HEK293 (cell line): ENCODE measurements around the gene GRAMD1B.

Source experiments
- CTCF ChIA-PET: fragments of 350-600 bp; formaldehyde crosslinking; extraction: SDS; loops from one replicate; lab custom pipeline; 2021; ENCODE audit warnings: antibody characterized with exemption; lab: Yijun Ruan, JAX
- POLR2A ChIA-PET: fragments of 300-600 bp; formaldehyde crosslinking; extraction: SDS; loops from one replicate; lab custom pipeline; 2020; ENCODE audit warnings: antibody characterized with exemption, inconsistent platforms; lab: Yijun Ruan, JAX
- H3K27ac ChIP-seq: fragments of 200-500 bp; sonication (Bioruptor generic); 2 replicates; pipeline ENCODE4 v1.5.1; 2014; ENCODE audit warnings: low read depth, low read length, control low read depth, inconsistent platforms; ENCODE audit errors: extremely low read depth
- H3K36me3 ChIP-seq, 2 experiments: fragments of 200-500 bp in 1 of 2; sonication (Bioruptor generic) in 1 of 2; 1 replicate in 1 of 2; 2 replicates in 1 of 2; pipeline ENCODE4 v1.5.1; 2014 to 2017; ENCODE audit warnings: inconsistent platforms in 2 of 2, low read length in 2 of 2; ENCODE audit not compliant: control insufficient read depth in 2 of 2, insufficient read depth in 1 of 2
- H3K4me1 ChIP-seq: fragments of 200-500 bp; sonication (Bioruptor generic); 2 replicates; pipeline ENCODE4 v1.5.1; 2014; ENCODE audit warnings: mild to moderate bottlenecking, low read length, inconsistent platforms; ENCODE audit not compliant: control insufficient read depth, insufficient read depth
- H3K4me3 ChIP-seq: 2 replicates; pipeline ENCODE4 v1.5.1; 2011; ENCODE audit warnings: low read depth, mild to moderate bottlenecking, control low read depth, low read length, moderate library complexity
- H3K9me3 ChIP-seq: fragments of 200-500 bp; sonication (Bioruptor generic); 2 replicates; pipeline ENCODE4 v1.5.1; 2014; ENCODE audit warnings: low read depth, low read length, inconsistent platforms; ENCODE audit not compliant: control insufficient read depth, insufficient read depth
- BCL11A ChIP-seq: fragments of 450-650 bp; formaldehyde crosslinking; IDR thresholded peaks from 2 replicates; pipeline ENCODE4 v1.5.1; 2016; ENCODE audit warnings: low read depth, missing biosample characterization, missing genetic modification characterization
- PRDM1 ChIP-seq: fragments of 450-650 bp; formaldehyde crosslinking; IDR thresholded peaks from 2 replicates; pipeline ENCODE4; 2016; ENCODE audit warnings: missing biosample characterization, missing genetic modification characterization
- ZBTB48 ChIP-seq: fragments of 450-650 bp; formaldehyde crosslinking; IDR thresholded peaks from 2 replicates; pipeline ENCODE4 v1.5.1; 2016; ENCODE audit warnings: missing biosample characterization, missing genetic modification characterization
- ZBTB6 ChIP-seq: fragments of 450-650 bp; formaldehyde crosslinking; IDR thresholded peaks from 2 replicates; pipeline ENCODE4 v1.5.1; 2017; ENCODE audit warnings: missing biosample characterization, missing genetic modification characterization
- ZBTB8A ChIP-seq: fragments of 450-650 bp; formaldehyde crosslinking; IDR thresholded peaks from 2 replicates; pipeline ENCODE4 v1.5.1; 2016; ENCODE audit warnings: missing biosample characterization, missing genetic modification characterization
- ZFP69B ChIP-seq: fragments of 450-650 bp; formaldehyde crosslinking; IDR thresholded peaks from 2 replicates; pipeline ENCODE4 v1.5.1; 2016; ENCODE audit warnings: missing biosample characterization, missing genetic modification characterization
- ZNF112 ChIP-seq: fragments of 450-650 bp; formaldehyde crosslinking; IDR thresholded peaks from 2 replicates; pipeline ENCODE4 v1.5.0; 2017; ENCODE audit warnings: missing biosample characterization, missing genetic modification characterization
- ZNF148 ChIP-seq: fragments of 450-650 bp; formaldehyde crosslinking; IDR thresholded peaks from 2 replicates; pipeline ENCODE4 v1.5.0; 2017; ENCODE audit warnings: missing biosample characterization, missing genetic modification characterization, borderline replicate concordance
- ZNF155 ChIP-seq: fragments of 450-650 bp; formaldehyde crosslinking; IDR thresholded peaks from 2 replicates; pipeline ENCODE4 v1.5.1; 2016; ENCODE audit warnings: missing biosample characterization, missing genetic modification characterization
- ZNF18 ChIP-seq: fragments of 450-650 bp; formaldehyde crosslinking; IDR thresholded peaks from 2 replicates; pipeline ENCODE4 v1.5.1; 2016; ENCODE audit warnings: missing biosample characterization, missing genetic modification characterization
- ZNF23 ChIP-seq: fragments of 450-650 bp; formaldehyde crosslinking; IDR thresholded peaks from 2 replicates; pipeline ENCODE4 v1.5.1; 2016; ENCODE audit warnings: missing biosample characterization, missing genetic modification characterization, borderline replicate concordance
- ZNF341 ChIP-seq: fragments of 450-650 bp; formaldehyde crosslinking; IDR thresholded peaks from 2 replicates; pipeline ENCODE4; 2016; ENCODE audit warnings: low read depth, missing biosample characterization, missing genetic modification characterization
- ZNF394 ChIP-seq: fragments of 450-650 bp; formaldehyde crosslinking; IDR thresholded peaks from 2 replicates; pipeline ENCODE4 v1.5.1; 2016; ENCODE audit warnings: missing biosample characterization, missing genetic modification characterization, mild to moderate bottlenecking, moderate library complexity, borderline replicate concordance
- ZNF488 ChIP-seq: fragments of 450-650 bp; formaldehyde crosslinking; IDR thresholded peaks from 2 replicates; pipeline ENCODE4 v1.5.1; 2016; ENCODE audit warnings: missing biosample characterization, missing genetic modification characterization
- ZNF548 ChIP-seq: fragments of 450-650 bp; formaldehyde crosslinking; IDR thresholded peaks from 2 replicates; pipeline ENCODE4 v1.5.1; 2016; ENCODE audit warnings: missing biosample characterization, missing genetic modification characterization
- ZNF561 ChIP-seq: fragments of 450-650 bp; IDR thresholded peaks from 2 replicates; pipeline ENCODE4 v1.5.1; 2018; ENCODE audit warnings: missing biosample characterization, missing genetic modification characterization, borderline replicate concordance
- ZNF600 ChIP-seq: fragments of 450-650 bp; formaldehyde crosslinking; IDR thresholded peaks from 2 replicates; pipeline ENCODE4 v1.5.1; 2016; ENCODE audit warnings: missing biosample characterization, missing genetic modification characterization
- ZNF610 ChIP-seq: fragments of 450-650 bp; formaldehyde crosslinking; IDR thresholded peaks from 2 replicates; pipeline ENCODE4 v1.5.1; 2016; ENCODE audit warnings: missing biosample characterization, missing genetic modification characterization, borderline replicate concordance
- ZNF624 ChIP-seq: fragments of 450-650 bp; formaldehyde crosslinking; IDR thresholded peaks from 2 replicates; pipeline ENCODE4 v1.5.1; 2017; ENCODE audit warnings: missing biosample characterization, missing genetic modification characterization
- ZNF701 ChIP-seq: fragments of 450-650 bp; formaldehyde crosslinking; IDR thresholded peaks from 2 replicates; pipeline ENCODE4 v1.5.1; 2016; ENCODE audit warnings: missing biosample characterization, missing genetic modification characterization
- ZNF768 ChIP-seq: fragments of 450-650 bp; formaldehyde crosslinking; IDR thresholded peaks from 2 replicates; pipeline ENCODE4 v1.5.1; 2018; ENCODE audit warnings: missing biosample characterization, mild to moderate bottlenecking, missing genetic modification characterization
- ZNF785 ChIP-seq: fragments of 450-650 bp; formaldehyde crosslinking; IDR thresholded peaks from 2 replicates; pipeline ENCODE4 v1.5.1; 2016; ENCODE audit warnings: missing biosample characterization, missing genetic modification characterization
- ZSCAN4 ChIP-seq: fragments of 450-650 bp; formaldehyde crosslinking; IDR thresholded peaks from 2 replicates; pipeline ENCODE4 v1.5.1; 2017; ENCODE audit warnings: missing biosample characterization, missing genetic modification characterization

GRAMD1B gene

GRCh38 chr11:123616505-123617198 is 186.6 kb downstream of the GRAMD1B start (continued):
- TF ChIP-seq ZFP69B (tag by site-specific recombination) (no peak), ZNF701 (no peak)
- TF ChIP-seq, all 188 proteins: peak for 0

GRCh38 chr11:123622576-123622975 is 192.5 kb downstream of the GRAMD1B start:
- H3K27ac ChIP-seq: no peak overlapping the region
- CTCF ChIA-PET: no interaction called here
- no peak overlapping the region for H3K4me3 ChIP-seq
- H3K36me3 ChIP-seq: peaks cover 0 to 49% of the 10 kb centered on the region in 2 experiments; a peak in 1 of 3 replicates
- TF ChIP-seq ZNF488 (tag by site-specific recombination): no peak
- no peak for TF ChIP-seq ZNF155 (tag by site-specific recombination)
- no peak for TF ChIP-seq ZNF112 (tag by site-specific recombination)
- no peak for TF ChIP-seq ZNF785 (tag by site-specific recombination)
- no peak for TF ChIP-seq ZNF548
- no peak for TF ChIP-seq ZNF148 (tag by site-specific recombination)
- no peak for TF ChIP-seq ZNF610
- TF ChIP-seq ZNF341 (tag by site-specific recombination): no peak
- TF ChIP-seq ZNF23 (tag by site-specific recombination): no peak
- no peak for TF ChIP-seq BCL11A (tag by site-specific recombination)
- TF ChIP-seq PRDM1 (tag by site-specific recombination): no peak
- no peak for TF ChIP-seq ZBTB48 (tag by site-specific recombination)
- no peaks in the 10 kb centered on the region for H3K9me3 ChIP-seq
- H3K4me1 ChIP-seq: no peaks in the 10 kb centered on the region
- POLR2A ChIA-PET: no interaction called here

- H3K4me1 ChIP-seq: no peaks in the 10 kb centered on the region
- H3K4me3 ChIP-seq: no peak overlapping the region
- TF ChIP-seq ZNF18 (tag by site-specific recombination) (no peak), ZSCAN4 (tag by site-specific recombination) (no peak), ZNF768 (tag by site-specific recombination) (no peak), ZBTB6 (tag by site-specific recombination) (no peak), ZNF600 (tag by site-specific recombination) (no peak), ZNF561 (tag by site-specific recombination) (no peak), ZNF394 (no peak), ZBTB8A (tag by site-specific recombination) (no peak), ZNF624 (no peak)
- no peaks in the 10 kb centered on the region for H3K9me3 ChIP-seq
- CTCF ChIA-PET: interaction anchor here (0.7 to 0.9 kb wide), 2 partner anchors 16 to 81 kb away, joined by 3 to 5 read pairs; no protein-coding TSS in a partner anchor
- H3K27ac ChIP-seq: no peak overlapping the region
- POLR2A ChIA-PET: no interaction called here
- H3K36me3 ChIP-seq: peaks cover 0 to 28% of the 10 kb centered on the region in 2 experiments; a peak in 1 of 3 replicates
Observed at GRCh38 chr11:123624974-123625373, 194.9 kb downstream of the GRAMD1B start.
